HEK293T (cell line): Measurements from ENCODE around the gene SPATA32.

Experiments
- ARNT ChIP-seq: fragments of 450-650 bp; IDR thresholded peaks from 2 replicates; pipeline ENCODE4 v1.6.1; 2017; ENCODE audit warnings: mild to moderate bottlenecking
- HDGF ChIP-seq: fragments of 450-650 bp; IDR thresholded peaks from 2 replicates; pipeline ENCODE4 v1.6.1; 2017; ENCODE audit warnings: antibody characterized with exemption, borderline replicate concordance
- L3MBTL2 ChIP-seq: fragments of 450-650 bp; conservative IDR thresholded peaks from 2 replicates; pipeline ENCODE4 v1.6.1; 2016; ENCODE audit warnings: mild to moderate bottlenecking
- NFRKB ChIP-seq: fragments of 450-650 bp; IDR thresholded peaks from 2 replicates; pipeline ENCODE4 v1.6.1; 2016; ENCODE audit warnings: mild to moderate bottlenecking, moderate library complexity
- TARDBP ChIP-seq: fragments of 450-650 bp; IDR thresholded peaks from 2 replicates; pipeline ENCODE4 v1.6.1; 2016
- ZNF384 ChIP-seq: fragments of 450-650 bp; IDR thresholded peaks from 2 replicates; pipeline ENCODE4 v1.6.1; 2016

DNA sequence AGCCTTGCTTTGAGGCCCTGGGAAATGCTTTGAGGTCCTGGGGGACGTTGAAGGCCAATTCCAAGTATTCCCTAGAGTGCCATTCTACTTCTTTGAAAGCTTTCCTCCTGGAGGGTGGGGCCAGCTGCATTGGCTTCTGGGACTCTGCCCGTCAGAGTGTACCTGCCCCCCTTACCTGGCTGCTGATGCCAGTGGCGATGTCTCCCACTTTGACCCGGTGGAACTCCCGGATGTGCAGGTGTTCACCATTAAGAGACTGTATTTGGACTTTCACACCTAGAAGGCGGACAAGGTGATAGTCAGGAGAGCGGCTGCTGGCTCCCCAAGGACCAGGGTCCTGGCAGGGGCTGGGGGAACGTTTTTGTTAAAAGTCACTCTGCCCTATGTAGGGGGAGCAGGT is 3.1 kb upstream of the SPATA32 start:
- TF ChIP-seq HDGF (no peak), TARDBP (no peak), ZNF384 (no peak), NFRKB (no peak), ARNT (no peak), L3MBTL2 (no peak)
